Tibial nerve (tissue), 4 donors: ENCODE data around the gene RAB40A.

ENCODE experiments used
- CTCF ChIP-seq, 5 experiments: fragments of 200-600 bp in 3 of 5; fragments of 450-650 bp in 2 of 5; sonication (generic) in 3 of 5; IDR thresholded peaks; one replicate each; pipeline ENCODE4 v1.5.1; 2016 to 2019; ENCODE audit warnings: antibody characterized with exemption in 5 of 5, mild to moderate bottlenecking in 3 of 5, moderate library complexity in 2 of 5
- EP300 ChIP-seq, 2 donors: sonication (generic); formaldehyde crosslinking; IDR thresholded peaks; one replicate each; pipeline ENCODE4 v1.6.1; 2017; ENCODE audit warnings: antibody characterized with exemption in 2 of 2, mild to moderate bottlenecking in 1 of 2
- POLR2A ChIP-seq, 2 donors: fragments of 450-650 bp; IDR thresholded peaks; one replicate each; pipeline ENCODE4 v1.6.1; 2017; ENCODE audit warnings: antibody characterized with exemption in 2 of 2, mild to moderate bottlenecking in 2 of 2, moderate library complexity in 2 of 2

GRCh38 chrX:103461156-103461555 is 58.1 kb downstream of the RAB40A start:
- TF ChIP-seq CTCF (IDR thresholded peaks at IDR 0.05) = no peak
- no peak for TF ChIP-seq POLR2A (IDR thresholded peaks at IDR 0.05)
- TF ChIP-seq EP300 (IDR thresholded peaks at IDR 0.05) = no peak
